GM06990 (cell line): ENCODE results near the gene GPR146.
A peak's percentile ranks its signal among the peaks of the same experiment; 100 is the strongest.

Experiments
- DNase-seq: peaks from one replicate; pipeline ENCODE4 v3.0.0-alpha.2; 2011; ENCODE audit not compliant: insufficient read length; ENCODE audit errors: extremely low read depth
- H3K27me3 ChIP-seq: replicated peaks from 2 replicates; pipeline ENCODE4 v1.6.0; 2011; ENCODE audit warnings: low read length; ENCODE audit not compliant: control insufficient read depth, insufficient read depth
- H3K36me3 ChIP-seq: 2 replicates; pipeline ENCODE4 v1.5.1; 2011; ENCODE audit warnings: low read length; ENCODE audit not compliant: control insufficient read depth, insufficient read depth
- H3K4me3 ChIP-seq: replicated peaks from 2 replicates; pipeline ENCODE4 v1.5.1; 2011; ENCODE audit warnings: low read depth, mild to moderate bottlenecking, control low read depth, low read length
- TF ChIP-seq, protein P1 (sequence below): IDR thresholded peaks from 2 replicates; pipeline ENCODE4 v1.5.1; 2011; ENCODE audit warnings: low read length, control low read depth, mild to moderate bottlenecking, inconsistent platforms; ENCODE audit not compliant: insufficient read depth, poor library complexity, severe bottlenecking

Gene GPR146, protein sequence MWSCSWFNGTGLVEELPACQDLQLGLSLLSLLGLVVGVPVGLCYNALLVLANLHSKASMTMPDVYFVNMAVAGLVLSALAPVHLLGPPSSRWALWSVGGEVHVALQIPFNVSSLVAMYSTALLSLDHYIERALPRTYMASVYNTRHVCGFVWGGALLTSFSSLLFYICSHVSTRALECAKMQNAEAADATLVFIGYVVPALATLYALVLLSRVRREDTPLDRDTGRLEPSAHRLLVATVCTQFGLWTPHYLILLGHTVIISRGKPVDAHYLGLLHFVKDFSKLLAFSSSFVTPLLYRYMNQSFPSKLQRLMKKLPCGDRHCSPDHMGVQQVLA

DNA sequence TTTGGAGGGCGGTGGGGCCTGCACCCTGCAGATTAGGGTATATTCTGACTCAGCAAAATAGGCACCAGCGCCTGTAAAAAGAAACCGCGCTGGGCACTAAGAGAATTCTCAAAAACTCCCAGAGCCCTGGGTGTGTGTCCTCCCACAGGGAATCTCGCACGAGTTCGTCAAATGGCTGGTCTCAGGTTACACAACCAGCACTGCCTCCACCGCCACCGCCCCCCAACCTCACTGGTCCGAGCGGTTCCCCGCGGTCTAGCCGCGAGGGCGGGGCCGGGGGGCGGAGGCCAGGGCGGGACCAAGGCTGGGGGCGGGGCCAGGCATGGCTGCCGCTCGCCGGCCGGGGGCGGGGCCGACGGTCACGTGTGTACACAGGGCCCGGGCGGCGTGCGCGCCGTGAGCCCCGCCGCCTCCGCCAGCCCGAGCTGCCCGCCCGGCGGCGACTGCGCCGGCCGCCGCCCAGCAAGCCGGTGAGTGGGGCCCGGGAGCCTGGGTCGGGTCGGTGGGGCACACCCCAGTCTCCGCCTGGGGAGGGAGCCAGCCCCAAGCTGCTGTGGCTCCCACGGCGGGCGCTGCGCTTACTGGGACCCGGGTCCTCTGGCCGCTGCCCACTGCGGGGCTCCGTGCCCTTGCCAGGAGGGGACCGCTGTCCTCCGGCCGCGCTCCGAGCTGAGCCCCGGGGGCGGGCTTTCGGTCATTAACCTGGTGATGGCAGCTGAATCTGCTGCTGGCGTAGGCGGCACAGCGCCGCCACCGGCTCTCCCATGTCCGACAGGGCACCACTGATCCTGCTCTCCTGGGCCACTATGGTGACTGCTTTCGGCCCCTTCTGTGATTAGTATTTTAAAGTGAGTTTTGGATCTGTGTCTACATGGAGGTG, at the start of gene GPR146:
TSS of gene GPR146 (plus strand) at position 358 of the 880 bp plus-strand sequence. CDS start 12,970 bp downstream, outside the sequence.
- TF ChIP-seq, protein P1, sequence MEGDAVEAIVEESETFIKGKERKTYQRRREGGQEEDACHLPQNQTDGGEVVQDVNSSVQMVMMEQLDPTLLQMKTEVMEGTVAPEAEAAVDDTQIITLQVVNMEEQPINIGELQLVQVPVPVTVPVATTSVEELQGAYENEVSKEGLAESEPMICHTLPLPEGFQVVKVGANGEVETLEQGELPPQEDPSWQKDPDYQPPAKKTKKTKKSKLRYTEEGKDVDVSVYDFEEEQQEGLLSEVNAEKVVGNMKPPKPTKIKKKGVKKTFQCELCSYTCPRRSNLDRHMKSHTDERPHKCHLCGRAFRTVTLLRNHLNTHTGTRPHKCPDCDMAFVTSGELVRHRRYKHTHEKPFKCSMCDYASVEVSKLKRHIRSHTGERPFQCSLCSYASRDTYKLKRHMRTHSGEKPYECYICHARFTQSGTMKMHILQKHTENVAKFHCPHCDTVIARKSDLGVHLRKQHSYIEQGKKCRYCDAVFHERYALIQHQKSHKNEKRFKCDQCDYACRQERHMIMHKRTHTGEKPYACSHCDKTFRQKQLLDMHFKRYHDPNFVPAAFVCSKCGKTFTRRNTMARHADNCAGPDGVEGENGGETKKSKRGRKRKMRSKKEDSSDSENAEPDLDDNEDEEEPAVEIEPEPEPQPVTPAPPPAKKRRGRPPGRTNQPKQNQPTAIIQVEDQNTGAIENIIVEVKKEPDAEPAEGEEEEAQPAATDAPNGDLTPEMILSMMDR = peak; percentile 73
- Histone ChIP-seq H3K27me3 (no peaks in the 10 kb centered on the region), H3K36me3 (no peaks in the 10 kb centered on the region), H3K4me3 (peak within 1 kb of the TSS; percentile 65)
- DNase-seq = peak; percentile 91

DNA sequence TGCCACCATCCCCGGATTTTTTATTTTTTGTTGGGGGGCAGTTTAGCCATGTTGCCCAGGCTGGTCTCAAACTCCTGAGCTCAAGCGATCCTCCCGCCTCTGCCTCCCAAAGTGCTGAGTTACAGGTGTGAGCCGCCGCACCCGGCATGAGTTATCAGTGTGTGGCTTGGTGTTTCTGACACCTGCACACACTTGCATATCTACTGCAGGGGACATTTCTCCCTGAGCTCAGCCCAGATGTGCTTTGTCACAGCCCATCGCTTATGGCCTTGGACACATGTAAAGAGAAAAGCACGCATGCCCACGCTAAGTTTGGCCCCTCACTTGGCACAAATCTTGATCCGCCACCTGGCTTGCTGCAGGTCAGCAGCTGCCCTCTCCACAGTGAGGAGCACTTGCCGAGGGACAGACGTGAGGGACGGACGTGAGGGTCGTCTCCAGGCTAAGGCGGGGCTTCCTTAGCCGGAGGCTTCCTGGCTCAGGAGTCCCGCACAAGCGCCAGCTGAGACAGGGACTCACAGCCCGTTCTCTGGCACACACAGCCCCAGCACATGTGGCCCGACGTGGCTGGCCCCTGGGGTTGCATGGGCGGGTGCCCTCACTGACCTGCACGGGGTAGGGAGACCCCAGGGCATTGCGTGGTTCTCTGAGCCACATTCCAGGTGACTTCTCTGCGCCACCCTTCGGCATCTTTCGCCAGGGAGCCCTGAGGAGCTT, 49.6 kb upstream of the GPR146 start:
- Histone ChIP-seq H3K27me3 (no peaks in the 10 kb centered on the region), H3K4me3 (no peak overlapping the region), H3K36me3 (peaks cover 14% of the 10 kb centered on the region)
- DNase-seq = no peak
- TF ChIP-seq, protein P1 = no peak

DNA sequence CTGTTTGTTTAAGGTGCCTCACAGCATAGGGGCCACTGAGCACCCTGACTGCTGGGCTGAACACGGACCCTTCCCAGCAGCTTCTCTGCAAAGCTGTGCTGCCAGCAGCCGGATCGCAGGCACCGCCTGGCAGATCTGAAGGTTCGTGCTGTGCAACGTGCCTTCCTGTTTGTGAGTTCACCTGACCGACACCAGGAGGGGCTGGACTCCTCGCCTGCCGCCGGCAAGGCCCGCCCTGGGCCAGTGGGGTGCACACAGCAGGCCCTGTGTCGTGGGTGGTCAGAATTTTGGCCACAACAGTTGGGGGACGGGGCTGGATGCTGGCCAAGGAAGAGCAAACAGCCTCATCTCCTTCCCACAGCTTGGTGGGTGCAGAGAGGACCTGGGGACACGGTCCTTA, 48.8 kb upstream of the GPR146 start:
- Histone ChIP-seq H3K27me3 (no peaks in the 10 kb centered on the region), H3K4me3 (no peak overlapping the region), H3K36me3 (peaks cover 14% of the 10 kb centered on the region)
- TF ChIP-seq, protein P1 = no peak
- no peak for DNase-seq

DNA sequence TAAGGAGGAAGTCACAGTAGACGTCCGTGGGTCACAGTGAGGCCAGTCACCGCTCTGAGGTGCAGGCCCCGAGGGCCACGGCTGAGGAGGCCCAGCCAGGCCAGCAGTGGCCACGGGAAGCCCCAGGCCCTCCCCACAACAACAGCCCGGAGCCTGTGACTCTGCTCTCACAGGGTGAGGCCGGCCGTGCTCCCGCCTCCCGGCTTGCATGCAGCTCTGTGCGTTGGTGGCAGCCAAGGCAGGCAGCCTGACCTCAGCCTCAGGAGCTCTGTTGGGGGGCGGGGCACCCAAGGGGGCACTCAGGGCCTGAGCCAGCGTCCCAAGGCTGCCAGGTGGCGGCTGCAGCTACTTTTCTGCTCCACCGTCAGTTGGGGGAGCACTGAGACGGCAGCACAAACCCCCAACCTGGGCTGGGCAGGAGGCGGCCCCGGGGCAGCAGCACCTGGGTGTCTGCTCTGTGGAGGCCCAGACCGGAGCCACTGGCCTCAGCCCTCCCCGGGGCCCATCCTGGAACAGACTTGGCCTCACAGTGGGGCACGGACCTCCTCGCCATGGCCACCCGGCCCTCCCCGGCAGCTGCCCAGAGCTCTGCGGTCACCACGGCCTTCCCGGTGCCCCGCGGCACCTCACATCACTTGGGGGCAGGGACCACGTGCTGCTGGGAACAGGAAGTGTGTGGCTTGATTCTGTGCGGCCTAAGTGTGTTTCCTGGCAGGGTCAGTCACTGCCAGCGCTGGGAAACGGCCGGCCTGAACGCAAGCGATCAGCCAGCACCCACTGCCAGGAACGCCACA, 48.1 kb upstream of the GPR146 start:
- Histone ChIP-seq H3K4me3 (no peak overlapping the region), H3K27me3 (no peaks in the 10 kb centered on the region), H3K36me3 (peaks cover 14% of the 10 kb centered on the region)
- DNase-seq = no peak
- TF ChIP-seq, protein P1 = no peak
